ENCODE measurements around the gene CXCL8. TPM values are rescaled to one million over a fixed set of nuclear protein-coding genes. Genes with fewer than 3 reads are reported as not detected.

Gene CXCL8
- total RNA-seq, 1 donor from 2014 or later = not detected

DNA sequence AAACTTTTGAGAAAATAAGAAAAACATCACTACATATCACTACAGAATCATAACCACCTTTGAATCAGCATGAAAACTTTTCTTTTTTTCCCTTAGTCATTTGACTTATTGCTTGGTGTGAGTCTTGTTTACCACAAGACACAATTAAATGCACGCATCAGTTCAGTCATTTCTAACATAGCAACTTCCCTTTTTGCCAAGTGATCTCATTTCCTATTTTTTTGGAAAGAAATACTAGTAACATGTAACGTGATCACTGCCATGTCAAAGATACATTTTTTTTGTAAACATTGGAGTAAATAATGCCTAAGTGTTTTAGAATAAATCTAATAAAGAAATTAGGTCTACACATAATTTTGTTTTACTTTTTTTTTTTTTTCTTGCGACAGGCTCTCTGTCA is 5.1 kb upstream of the CXCL8 start:
- no peak overlapping the region for H2AFZ ChIP-seq (replicated peaks)
- H3K27me3 ChIP-seq = no peaks in the 10 kb centered on the region
- no peaks in the 10 kb centered on the region for H3F3A ChIP-seq (ENCODE audit: low read depth)
- Mint-ChIP-seq H3K4me1 (no peaks in the 10 kb centered on the region), H3K4me3 (no peak overlapping the region), H3K36me3 (no peaks in the 10 kb centered on the region), H3K9me3 (no peaks in the 10 kb centered on the region), H3K27me3 (ENCODE audit: insufficient read depth, low read depth) (no peaks in the 10 kb centered on the region), H3K27ac (no peak overlapping the region)
- H3K4me2 ChIP-seq = no peak overlapping the region
- no peaks in the 10 kb centered on the region for H3K79me2 ChIP-seq (ENCODE audit: low read depth)
- no peak overlapping the region for H3K4me3 ChIP-seq
- no peak overlapping the region for H3K9ac ChIP-seq
- TF ChIP-seq EZH2 (IDR thresholded peaks at IDR 0.05) (no peak), EZH2phosphoT487 (IDR thresholded peaks at IDR 0.05) (no peak)
- TF ChIP-seq, protein P1, sequence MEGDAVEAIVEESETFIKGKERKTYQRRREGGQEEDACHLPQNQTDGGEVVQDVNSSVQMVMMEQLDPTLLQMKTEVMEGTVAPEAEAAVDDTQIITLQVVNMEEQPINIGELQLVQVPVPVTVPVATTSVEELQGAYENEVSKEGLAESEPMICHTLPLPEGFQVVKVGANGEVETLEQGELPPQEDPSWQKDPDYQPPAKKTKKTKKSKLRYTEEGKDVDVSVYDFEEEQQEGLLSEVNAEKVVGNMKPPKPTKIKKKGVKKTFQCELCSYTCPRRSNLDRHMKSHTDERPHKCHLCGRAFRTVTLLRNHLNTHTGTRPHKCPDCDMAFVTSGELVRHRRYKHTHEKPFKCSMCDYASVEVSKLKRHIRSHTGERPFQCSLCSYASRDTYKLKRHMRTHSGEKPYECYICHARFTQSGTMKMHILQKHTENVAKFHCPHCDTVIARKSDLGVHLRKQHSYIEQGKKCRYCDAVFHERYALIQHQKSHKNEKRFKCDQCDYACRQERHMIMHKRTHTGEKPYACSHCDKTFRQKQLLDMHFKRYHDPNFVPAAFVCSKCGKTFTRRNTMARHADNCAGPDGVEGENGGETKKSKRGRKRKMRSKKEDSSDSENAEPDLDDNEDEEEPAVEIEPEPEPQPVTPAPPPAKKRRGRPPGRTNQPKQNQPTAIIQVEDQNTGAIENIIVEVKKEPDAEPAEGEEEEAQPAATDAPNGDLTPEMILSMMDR (IDR thresholded peaks at IDR 0.05) = no peak
- H3K4me1 ChIP-seq = no peaks in the 10 kb centered on the region
- H4K20me1 ChIP-seq (ENCODE audit: low read depth) = no peaks in the 10 kb centered on the region
- H3K36me3 ChIP-seq = no peaks in the 10 kb centered on the region
- no peak overlapping the region for H3K27ac ChIP-seq
- DNase-seq (ENCODE audit: low spot score) = no peak
- H3K9me3 ChIP-seq (ENCODE audit: low read depth) = no peaks in the 10 kb centered on the region

DNA sequence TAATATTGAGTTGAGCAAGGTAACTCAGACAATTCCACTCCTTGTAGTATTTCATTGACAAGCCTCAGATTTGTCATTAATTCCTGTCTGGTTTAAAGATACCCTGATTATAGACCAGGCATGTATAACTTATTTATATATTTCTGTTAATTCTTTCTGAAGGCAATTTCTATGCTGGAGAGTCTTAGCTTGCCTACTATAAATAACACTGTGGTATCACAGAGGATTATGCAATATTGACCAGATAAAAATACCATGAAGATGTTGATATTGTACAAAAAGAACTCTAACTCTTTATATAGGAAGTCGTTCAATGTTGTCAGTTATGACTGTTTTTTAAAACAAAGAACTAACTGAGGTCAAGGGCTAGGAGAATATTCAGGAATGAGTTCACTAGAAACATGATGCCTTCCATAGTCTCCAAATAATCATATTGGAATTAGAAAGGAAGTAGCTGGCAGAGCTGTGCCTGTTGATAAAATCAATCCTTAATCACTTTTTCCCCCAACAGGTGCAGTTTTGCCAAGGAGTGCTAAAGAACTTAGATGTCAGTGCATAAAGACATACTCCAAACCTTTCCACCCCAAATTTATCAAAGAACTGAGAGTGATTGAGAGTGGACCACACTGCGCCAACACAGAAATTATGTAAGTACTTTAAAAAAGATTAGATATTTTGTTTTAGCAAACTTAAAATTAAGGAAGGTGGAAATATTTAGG is 821 bp downstream of the CXCL8 start:
- Histone ChIP-seq H3K36me3 (no peaks in the 10 kb centered on the region), H3K9ac (no peak overlapping the region), H3K4me3 (no peak overlapping the region), H3K9me3 (ENCODE audit: low read depth) (no peaks in the 10 kb centered on the region), H3K4me2 (no peak overlapping the region), H3K27me3 (no peaks in the 10 kb centered on the region), H3F3A (ENCODE audit: low read depth) (no peaks in the 10 kb centered on the region), H2AFZ (replicated peaks) (no peak overlapping the region), H3K4me1 (no peaks in the 10 kb centered on the region), H4K20me1 (ENCODE audit: low read depth) (no peaks in the 10 kb centered on the region), H3K27ac (no peak overlapping the region), H3K79me2 (ENCODE audit: low read depth) (no peaks in the 10 kb centered on the region)
- no peak for DNase-seq (ENCODE audit: low spot score)
- no peak for TF ChIP-seq EZH2 (IDR thresholded peaks at IDR 0.05)
- no peak for TF ChIP-seq EZH2phosphoT487 (IDR thresholded peaks at IDR 0.05)
- TF ChIP-seq, protein P1 (IDR thresholded peaks at IDR 0.05) = no peak
- Mint-ChIP-seq H3K4me1 (no peaks in the 10 kb centered on the region), H3K9me3 (peaks cover 4% of the 10 kb centered on the region), H3K27me3 (ENCODE audit: insufficient read depth, low read depth) (no peaks in the 10 kb centered on the region), H3K36me3 (no peaks in the 10 kb centered on the region), H3K27ac (no peak overlapping the region), H3K4me3 (no peak overlapping the region)

DNA sequence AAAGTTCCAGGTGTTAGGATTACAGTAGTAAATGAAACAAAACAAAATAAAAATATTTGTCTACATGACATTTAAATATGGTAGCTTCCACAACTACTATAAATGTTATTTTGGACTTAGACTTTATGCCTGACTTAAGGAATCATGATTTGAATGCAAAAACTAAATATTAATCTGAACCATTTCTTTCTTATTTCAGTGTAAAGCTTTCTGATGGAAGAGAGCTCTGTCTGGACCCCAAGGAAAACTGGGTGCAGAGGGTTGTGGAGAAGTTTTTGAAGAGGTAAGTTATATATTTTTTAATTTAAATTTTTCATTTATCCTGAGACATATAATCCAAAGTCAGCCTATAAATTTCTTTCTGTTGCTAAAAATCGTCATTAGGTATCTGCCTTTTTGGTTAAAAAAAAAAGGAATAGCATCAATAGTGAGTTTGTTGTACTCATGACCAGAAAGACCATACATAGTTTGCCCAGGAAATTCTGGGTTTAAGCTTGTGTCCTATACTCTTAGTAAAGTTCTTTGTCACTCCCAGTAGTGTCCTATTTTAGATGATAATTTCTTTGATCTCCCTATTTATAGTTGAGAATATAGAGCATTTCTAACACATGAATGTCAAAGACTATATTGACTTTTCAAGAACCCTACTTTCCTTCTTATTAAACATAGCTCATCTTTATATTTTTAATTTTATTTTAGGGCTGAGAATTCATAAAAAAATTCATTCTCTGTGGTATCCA is 1.6 kb downstream of the CXCL8 start:
- no peaks in the 10 kb centered on the region for H3K27me3 Mint-ChIP-seq (ENCODE audit: insufficient read depth, low read depth)
- Histone ChIP-seq H3K4me3 (no peak overlapping the region), H3K4me1 (no peaks in the 10 kb centered on the region), H2AFZ (replicated peaks) (no peak overlapping the region), H3K9me3 (ENCODE audit: low read depth) (no peaks in the 10 kb centered on the region), H3K4me2 (no peak overlapping the region), H3K36me3 (no peaks in the 10 kb centered on the region), H3F3A (ENCODE audit: low read depth) (no peaks in the 10 kb centered on the region), H3K27ac (no peak overlapping the region), H3K9ac (no peak overlapping the region), H3K27me3 (no peaks in the 10 kb centered on the region), H4K20me1 (ENCODE audit: low read depth) (no peaks in the 10 kb centered on the region), H3K79me2 (ENCODE audit: low read depth) (no peaks in the 10 kb centered on the region)
- no peak for DNase-seq (ENCODE audit: low spot score)
- H3K4me1 Mint-ChIP-seq = no peaks in the 10 kb centered on the region
- H3K36me3 Mint-ChIP-seq = no peaks in the 10 kb centered on the region
- TF ChIP-seq EZH2 (IDR thresholded peaks at IDR 0.05) (no peak), EZH2phosphoT487 (IDR thresholded peaks at IDR 0.05) (no peak)
- TF ChIP-seq, protein P1 (IDR thresholded peaks at IDR 0.05) = no peak
- no peak overlapping the region for H3K27ac Mint-ChIP-seq
- H3K9me3 Mint-ChIP-seq = peaks cover 4% of the 10 kb centered on the region
- no peak overlapping the region for H3K4me3 Mint-ChIP-seq

Measured in neural progenitor cell (in vitro differentiated cells).